Activated T-cell treated with anti-CD3 and anti-CD28 coated beads for 1 hour (primary cell): Measurements from ENCODE around the gene CPED1.

Experiments
- DNase-seq: peaks from one replicate; pipeline ENCODE4 v3.0.0-alpha.2; 2020; ENCODE audit warnings: low read depth

The CPED1 gene

DNA sequence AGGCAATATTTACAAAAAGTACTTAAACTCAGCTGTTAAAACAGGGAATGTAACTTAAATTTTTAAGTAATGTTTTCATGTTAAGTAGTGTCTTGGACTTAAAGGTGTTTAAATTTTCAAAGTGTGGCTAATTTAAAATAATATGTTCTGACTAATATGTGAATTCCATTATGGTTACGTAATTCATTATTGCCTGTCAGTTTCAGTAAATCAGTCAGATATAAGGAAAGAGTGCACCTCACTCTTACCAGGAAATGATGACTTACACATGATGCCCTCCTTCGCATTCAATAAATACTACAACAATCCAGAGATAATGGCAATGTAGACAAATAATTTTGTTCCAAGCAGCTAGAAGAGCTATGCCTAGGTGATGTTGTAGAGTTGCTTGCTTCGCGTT lies 271.3 kb downstream of the CPED1 start:
- no peak for DNase-seq

DNA sequence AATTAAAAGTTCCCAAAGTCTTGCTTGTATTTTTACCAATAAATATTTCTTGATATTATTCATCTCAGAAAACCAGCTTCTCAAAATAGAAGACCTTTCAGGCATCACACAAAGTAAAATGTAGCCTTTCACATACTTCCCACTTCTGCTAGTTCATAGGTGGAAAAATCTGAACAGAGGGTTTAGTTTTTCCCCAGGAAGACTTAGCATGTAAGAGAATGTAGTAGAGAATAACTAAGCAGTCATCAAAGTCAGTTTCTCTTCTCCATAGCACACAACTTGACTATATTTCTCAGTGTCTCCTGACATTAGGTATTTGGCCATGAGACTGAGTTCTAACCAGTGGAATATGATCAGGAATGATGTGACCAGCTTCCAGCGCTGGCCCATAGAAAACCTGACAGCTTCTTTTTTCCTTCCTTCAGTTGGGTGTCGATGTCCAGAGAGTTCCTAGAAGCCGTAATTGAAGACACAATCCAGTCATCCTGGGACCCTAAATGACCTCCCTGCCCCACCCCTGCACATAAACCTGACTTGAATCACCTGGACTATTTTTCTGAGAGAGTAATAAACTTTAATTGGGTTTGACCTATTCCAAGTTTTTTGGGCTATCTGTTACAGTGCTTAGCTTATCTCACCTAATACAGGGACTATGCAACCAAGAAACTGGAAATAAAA lies 272.8 kb downstream of the CPED1 start:
- DNase-seq: no peak

- no peak for DNase-seq
Observed at GRCh38 chr7:121262221-121262620, 273.7 kb downstream of the CPED1 start.

DNA sequence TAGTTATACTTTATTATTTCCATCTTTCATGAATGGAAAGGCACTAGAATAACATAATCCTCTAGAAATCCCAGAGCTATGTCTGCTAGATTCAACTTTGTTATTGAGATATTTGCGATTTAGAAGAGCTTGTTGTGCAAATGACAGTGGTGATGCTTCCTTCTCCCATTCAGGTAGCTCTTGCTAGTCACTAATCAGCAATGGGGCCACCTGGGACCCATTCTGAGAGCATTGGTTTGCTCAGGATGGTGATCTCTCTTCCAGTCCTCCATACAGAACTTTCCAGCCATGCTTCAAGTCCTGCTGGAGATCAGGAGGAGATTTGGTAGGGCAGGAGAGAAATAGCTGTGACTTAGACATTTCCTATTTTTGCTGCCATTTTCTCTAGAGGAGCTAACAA lies 274.5 kb downstream of the CPED1 start:
- DNase-seq: no peak

- DNase-seq: no peak
Observed at GRCh38 chr7:121266307-121266894, 277.9 kb downstream of the CPED1 start.

DNA sequence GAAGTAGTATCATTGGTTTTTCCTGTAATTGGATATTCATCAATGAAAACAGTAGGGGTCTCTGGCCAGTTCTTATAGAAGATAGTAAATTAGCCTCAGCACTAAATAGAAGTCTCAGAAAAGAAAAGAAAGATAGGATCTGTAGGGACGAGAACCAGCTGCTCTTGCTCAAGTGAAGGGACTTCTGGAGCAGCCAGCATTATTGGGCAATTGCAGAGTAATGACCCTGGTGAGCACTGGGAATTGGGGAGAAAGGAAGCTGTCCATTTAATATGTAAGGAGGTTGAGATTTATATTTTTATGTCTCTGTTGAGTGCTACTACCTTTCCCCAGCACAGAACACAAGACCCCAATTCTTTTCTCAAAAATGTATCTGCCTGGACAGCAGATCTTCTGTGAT lies 279.1 kb downstream of the CPED1 start:
- DNase-seq: no peak

GRCh38 chr7:121269798-121270197 lies 281.3 kb downstream of the CPED1 start:
- no peak for DNase-seq

DNA sequence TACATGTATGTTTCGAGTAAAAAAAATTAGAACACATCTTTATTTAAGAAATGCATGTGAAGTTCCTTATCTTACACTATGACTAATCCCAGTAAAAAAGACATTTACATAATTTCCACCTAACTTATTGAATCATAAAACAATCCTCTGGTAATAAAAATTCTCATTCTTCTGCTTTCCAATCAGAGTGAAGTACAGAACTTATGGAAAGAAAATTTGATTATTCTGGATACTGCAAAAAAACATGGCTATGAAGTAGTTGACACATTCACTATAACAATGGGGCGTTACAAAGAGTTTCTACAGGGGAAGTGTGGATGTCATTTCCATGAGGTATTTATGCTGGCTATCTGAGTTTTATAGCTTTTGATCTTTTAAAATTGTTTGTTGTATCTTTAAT lies 282.6 kb downstream of the CPED1 start:
- DNase-seq: no peak

DNA sequence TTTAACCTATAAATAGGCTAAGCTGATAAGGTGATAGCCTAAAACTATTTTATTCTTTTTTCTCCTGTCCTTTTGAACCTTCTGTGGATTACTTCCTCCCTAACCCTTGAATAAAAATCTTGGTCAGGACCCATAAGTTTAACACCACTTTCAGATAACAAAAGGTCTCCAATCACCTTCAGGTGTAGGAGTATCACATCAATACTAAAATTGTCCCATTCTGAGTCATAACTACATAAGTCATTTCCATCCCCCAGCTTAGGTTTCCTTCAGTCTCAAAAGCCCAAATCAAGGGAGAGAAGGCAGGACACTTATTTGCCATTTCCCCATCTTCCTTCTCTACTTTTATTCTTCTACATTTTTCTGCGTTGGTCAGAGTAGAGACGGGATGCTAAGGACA lies 283.4 kb downstream of the CPED1 start:
- DNase-seq: no peak

DNA sequence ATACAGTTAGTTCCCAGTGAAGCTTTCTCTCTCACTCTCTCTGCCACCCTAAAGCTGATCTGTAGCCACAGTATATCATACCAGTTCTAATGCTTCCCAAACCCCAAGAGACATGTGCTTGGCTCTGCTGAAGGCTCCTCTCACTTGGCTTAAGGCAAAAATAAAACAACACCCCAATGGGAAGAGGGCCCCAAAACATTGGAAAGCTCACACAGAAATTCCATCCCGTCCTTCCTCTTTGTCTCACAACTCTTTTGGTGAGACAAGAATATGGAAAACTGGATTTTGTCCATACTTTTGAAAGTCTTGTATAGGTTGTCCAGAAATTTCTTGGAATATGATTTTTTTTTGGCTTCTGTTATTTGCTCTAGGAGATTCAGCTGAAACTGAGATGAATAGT lies 284.2 kb downstream of the CPED1 start:
- no peak for DNase-seq

DNA sequence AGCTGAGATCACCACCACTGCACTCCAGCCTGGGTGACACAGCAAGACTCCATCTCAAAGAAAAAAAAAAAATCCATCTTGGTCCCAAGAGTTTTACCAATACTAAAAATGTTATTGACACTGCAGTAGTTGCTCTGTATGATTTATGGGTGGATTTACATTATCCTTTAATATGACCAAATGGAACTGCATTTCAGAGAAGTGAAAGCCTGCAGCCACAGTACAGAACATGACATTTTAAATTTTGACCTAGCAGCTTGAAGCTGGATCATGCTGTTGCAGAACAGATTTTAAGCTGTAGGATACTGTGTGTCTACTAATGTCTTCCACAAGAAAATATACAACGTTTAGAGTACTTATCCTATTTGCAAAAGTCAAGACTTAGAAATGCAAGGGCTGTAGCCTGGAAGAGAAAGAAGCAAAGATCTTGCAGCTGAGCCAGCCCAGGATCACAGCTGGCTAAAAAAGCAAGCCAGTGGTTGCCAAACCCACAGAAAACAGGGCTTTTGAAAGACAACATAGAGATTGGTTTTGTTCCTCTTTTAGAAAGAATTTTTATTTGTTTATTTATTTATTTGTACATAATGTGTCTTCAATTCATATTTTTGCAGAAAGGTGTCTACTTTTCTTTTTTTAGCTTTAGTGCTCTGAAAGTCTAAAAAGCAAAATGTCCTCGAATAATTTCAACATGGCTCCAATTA lies 285.1 kb downstream of the CPED1 start:
- DNase-seq: no peak

DNA sequence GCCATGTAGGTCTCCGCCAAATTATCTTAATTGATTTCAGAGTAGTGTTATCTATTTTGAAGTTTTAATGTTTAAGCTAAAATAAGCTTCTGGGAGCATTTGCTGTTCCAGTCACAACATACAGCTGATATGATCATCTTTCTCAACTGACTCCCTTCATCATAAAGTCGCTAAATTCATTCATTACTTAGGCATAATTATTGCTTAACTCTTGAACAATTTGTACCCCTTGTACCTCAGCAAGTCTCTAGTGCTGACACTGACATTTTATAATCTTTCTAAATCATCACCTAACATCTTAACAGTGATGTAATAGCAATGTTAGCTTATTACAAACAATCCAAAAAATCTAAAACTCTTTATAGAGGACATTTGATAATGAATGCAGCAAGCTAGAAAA lies 286.0 kb downstream of the CPED1 start:
- no peak for DNase-seq

GRCh38 chr7:121275204-121275603 lies 286.7 kb downstream of the CPED1 start:
- DNase-seq: no peak

- no peak for DNase-seq
Observed at GRCh38 chr7:121276313-121276712, 287.8 kb downstream of the CPED1 start.

DNA sequence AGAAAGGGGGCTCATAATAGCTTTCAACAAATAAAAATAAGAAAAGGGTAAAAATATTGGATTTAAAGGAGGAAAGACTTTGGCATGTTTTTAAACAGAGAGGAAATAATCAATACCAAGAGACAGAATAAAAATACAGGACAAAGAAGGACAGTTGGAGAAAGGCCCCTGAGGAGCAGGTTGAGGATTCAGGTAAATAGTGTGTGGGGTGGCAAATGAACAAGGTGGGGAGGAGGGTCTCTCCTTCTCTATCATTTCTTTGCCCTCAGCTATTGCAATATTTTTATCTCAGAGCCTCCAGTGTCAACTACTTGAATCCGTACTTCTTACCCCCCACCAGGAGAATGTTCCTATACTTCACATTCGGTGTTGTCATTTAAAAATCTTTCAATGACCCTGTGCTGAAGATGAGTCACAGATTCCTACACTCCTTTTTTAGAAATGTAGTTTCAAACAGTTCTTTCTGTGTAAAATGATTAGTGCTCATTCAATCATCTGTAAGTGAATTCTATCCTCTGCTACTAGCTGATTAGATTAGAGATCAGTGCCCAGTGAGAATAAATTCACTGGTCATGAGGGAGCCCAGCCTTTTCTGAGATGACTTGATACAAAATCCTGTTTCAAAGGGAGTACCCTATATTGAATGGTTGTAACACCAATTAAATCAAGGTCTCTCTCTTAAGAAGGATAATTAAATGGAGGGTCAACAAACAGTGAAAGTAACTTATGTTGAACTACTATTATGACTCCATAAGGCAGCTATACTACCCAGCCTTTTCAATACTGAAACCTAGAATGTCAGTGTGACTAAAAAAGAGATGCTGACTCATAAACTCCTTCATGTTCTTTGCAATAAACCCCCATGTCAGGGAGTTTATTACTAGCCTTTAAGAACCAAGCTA lies 289.9 kb downstream of the CPED1 start:
- DNase-seq: no peak

DNA sequence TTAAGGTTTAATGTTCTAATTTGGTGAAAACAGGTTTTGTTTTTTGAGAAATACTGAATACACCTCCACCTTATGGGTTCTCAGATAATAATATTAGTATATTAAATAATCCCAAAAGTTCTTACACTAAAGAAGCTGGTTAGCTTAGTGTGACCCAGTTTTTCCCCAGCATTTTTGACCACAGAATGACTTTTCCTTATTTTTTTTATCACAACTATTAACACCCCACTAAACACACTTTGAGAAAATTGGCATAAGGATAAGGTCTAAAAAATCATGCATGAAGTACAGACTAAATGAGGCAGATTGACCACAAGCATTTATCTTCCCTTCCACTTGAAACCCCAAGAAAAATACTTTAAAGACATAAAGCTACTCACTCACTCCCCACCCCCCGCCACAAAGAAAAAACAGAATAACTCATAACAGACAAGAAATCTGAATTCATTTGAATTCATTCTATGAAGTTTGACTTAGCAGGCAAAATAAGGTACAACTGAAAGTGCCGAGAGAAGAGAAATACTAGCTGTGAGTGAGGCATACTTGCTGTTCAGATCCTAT lies 290.6 kb downstream of the CPED1 start:
- DNase-seq: no peak

- no peak for DNase-seq
Observed at GRCh38 chr7:121279822-121280221, 291.3 kb downstream of the CPED1 start.

DNA sequence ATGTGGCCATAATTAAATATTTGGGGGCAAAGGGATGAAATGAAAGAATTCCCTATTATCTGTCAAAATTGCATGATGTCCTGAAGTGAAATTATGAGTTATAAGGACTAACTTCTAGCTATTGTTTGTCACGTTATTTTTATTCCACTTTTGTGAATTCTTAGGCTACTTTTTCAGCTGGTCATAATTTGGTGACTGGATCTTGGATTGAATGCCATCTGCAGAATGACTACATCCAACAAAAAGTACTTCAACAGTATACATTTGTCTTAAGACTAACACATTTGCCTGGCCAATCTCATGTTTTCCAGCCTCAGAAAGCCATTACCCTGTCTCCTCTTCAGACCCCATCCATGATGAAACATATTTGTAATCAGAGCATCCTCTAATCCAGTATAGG lies 292.1 kb downstream of the CPED1 start:
- DNase-seq: no peak

- DNase-seq: no peak
Observed at GRCh38 chr7:121282129-121282528, 293.6 kb downstream of the CPED1 start.

DNA sequence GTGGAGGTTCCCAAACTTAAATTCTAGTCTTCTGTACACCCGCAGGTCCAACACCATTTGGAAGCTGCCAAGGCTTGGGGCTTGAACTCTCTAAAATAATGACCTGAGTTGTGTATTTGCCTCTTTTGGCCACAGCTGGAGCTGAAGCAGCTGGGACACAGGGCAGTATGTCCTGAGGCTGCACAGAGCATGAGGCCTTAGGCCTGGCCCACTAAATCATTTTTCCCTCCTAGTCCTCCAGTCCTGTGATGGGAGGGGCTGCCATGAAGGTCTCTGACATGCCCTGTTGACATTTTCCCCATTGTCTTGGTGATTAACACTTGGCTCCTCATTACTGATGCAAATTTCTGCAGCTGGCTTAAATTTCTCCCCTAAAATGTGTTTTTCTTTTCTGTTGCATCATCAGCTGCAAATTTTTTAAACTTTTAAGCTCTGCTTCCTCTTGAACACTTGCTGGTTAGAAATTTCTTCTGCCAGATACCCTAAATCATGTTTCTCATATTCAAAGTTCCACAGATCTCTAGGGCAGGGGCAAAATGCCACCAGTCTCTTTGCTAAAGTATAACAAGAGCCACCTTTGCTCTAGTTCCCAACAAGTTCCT lies 296.7 kb downstream of the CPED1 start:
- DNase-seq: no peak

DNA sequence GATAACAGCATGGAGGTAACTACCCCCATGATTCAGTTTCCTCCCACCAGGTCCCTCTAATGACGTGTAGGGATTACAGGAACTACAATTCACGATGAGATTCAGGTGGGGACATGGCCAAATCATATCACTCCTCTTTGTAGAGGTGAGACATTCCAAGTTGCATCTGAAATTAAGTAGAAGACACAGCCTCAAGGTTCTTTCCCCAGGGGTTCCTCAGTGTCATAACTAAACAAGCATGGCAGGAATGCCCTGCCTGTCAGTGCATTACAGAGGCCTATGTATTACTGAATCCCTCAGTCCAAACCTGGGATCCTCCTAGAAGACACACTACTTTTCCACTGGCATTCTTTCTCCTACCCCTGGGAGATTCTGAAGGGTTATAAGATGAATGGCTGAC lies 297.7 kb downstream of the CPED1 start:
- DNase-seq: no peak
